ENCODE data around the gene EGFL8. TPM values are rescaled to one million over a fixed set of nuclear protein-coding genes. Genes with fewer than 3 reads are reported as not detected.

The EGFL8 gene
- total and polyA plus RNA-seq, 9 of the 15 experiments (the other 6 are each of a cell fraction or from before 2014, with no cell fraction given): 2.2 to 47.4 (median 14.2) TPM

DNA sequence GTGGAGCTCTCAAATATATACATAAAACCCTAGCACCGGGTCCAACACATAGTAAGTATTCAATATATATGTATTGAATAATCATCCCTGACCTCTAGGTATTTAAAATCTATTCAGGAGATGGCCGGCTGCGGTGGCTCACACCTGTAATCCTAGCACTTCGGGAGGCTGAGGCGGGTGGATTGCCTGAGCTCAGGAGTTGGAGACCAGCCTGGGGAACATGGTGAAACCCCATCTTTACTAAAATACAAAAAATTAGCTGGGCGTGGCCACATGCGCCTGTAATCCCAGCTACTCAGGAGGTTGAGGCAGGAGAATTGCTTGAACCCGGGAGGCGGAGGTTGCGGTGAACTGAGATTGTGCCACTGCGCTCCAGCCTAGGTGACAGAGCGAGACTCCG is 28.7 kb downstream of the EGFL8 start (continued):
- TF ChIP-seq ZNF589 (CRISPR knock-in tag; IDR thresholded peaks at IDR 0.05; ENCODE audit: low read depth): peak; percentile 70; the same call in 1 of the 2 replicates

DNA sequence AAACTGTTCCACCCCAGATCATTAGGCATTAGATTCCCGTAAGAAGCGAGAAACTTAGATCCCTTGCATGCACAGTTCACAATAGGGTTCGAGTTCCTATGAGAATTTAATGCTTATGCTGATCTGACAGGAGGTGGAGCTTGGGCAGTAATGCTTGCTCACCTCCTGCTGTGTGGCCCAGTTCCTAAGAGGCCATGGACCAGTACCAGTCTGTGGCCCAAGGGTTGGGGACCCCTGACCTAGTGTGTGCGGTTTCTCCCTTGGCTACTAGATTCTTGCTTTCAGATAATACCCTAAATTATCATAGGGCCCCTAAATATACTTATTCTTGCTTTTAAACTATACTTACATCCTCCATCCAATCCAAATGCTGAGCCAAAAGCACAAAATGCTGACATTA is 30.0 kb downstream of the EGFL8 start:
- ChIA-PET POLR2A (interaction anchor here (1.0 to 2.1 kb wide), 4 partner anchors 15 to 112 kb away, joined by 3 to 23 read pairs (median 6); partner anchors contain the start of genes FKBPL and RNF5), CTCF (ENCODE audit: low intra/inter-chr PET ratio) (interaction anchor here (0.6 to 1.1 kb wide), 3 partner anchors 19 to 77 kb away, joined by 3 to 6 read pairs (median 3); no protein-coding TSS in a partner anchor)
- intact Hi-C loops (cut with micrococcal nuclease): loop anchor here (2.0 to 10.0 kb wide), 2 partner anchors 26 to 290 kb away; partner anchors contain the start of gene ZBTB12
- no peak overlapping the region for H2AFZ ChIP-seq (ENCODE audit: low read depth, low read length)
- H3K9me1 ChIP-seq (ENCODE audit: control insufficient read depth, insufficient read depth, low read length): no peaks in the 10 kb centered on the region
- H3K36me3 ChIP-seq (ENCODE audit: control insufficient read depth, insufficient read depth, low read length): no peaks in the 10 kb centered on the region; the same call in 2 of the 3 replicates
- WGBS (ENCODE audit: insufficient coverage, low coverage, missing lambda C conversion rate): 77% methylated on average over 4 of the region's 4 CpGs
- DNase-seq (ENCODE audit: extremely low read depth in 1 of 4, low spot score in 3 of 4) (peak in 1 of 4 experiments; percentile 18), ATAC-seq (no peak), FAIRE-seq (peak; percentile 59)
- peaks cover 40% of the 10 kb centered on the region for H3K79me2 ChIP-seq (ENCODE audit: control insufficient read depth, insufficient read depth, low read length)
- no peaks in the 10 kb centered on the region for H4K20me1 ChIP-seq (replicated peaks; ENCODE audit: control insufficient read depth, insufficient read depth, low read length)
- no peak overlapping the region for H3K4me3 ChIP-seq
- H3K4me2 ChIP-seq (ENCODE audit: insufficient read depth, low read length): peak overlapping the region; percentile 89; the same call in 1 of the 2 replicates
- no TSS peak for BruUV-seq (replicated peaks)
- in situ Hi-C loops (cut with MboI): no loop called here
- H3K27me3 ChIP-seq (ENCODE audit: control insufficient read depth in 2 of 2, insufficient read depth in 2 of 2, low read length in 2 of 2): no peaks in the 10 kb centered on the region
- H3K9me3 ChIP-seq (replicated peaks; ENCODE audit: control insufficient read depth, insufficient read depth, low read depth, low read length): no peaks in the 10 kb centered on the region
- no peak overlapping the region for H3K27ac ChIP-seq (ENCODE audit: extremely low read depth, low read depth, low read length)
- H3K9ac ChIP-seq (ENCODE audit: insufficient read depth in 1 of 2, low read depth in 2 of 2, low read length in 2 of 2): peak overlapping the region in 1 of 2 experiments; percentile 75; a peak in 2 of 4 replicates
- peaks cover 63 to 66% of the 10 kb centered on the region in 2 experiments for H3K4me1 ChIP-seq (replicated peaks in 1 of 2; ENCODE audit: control insufficient read depth in 2 of 2, insufficient read depth in 2 of 2, low read length in 2 of 2)
- TF ChIP-seq KLF6 (CRISPR knock-in tag; IDR thresholded peaks at IDR 0.05; ENCODE audit: borderline replicate concordance) (no peak), NFIC (IDR thresholded peaks at IDR 0.05) (no peak), ZNF232 (CRISPR knock-in tag; IDR thresholded peaks at IDR 0.05) (no peak), ZNF444 (CRISPR knock-in tag; IDR thresholded peaks at IDR 0.05) (no peak), NRF1 (conservative IDR thresholded peaks at IDR 0.05 in 1 of 2, IDR thresholded peaks at IDR 0.05 in 1 of 2) (no peak), NFATC3 (IDR thresholded peaks at IDR 0.05) (no peak), ZNF282 (CRISPR knock-in tag; IDR thresholded peaks at IDR 0.05) (no peak), FOXA3 (CRISPR knock-in tag; conservative IDR thresholded peaks at IDR 0.05 in 1 of 2, IDR thresholded peaks at IDR 0.05 in 1 of 2) (no peak), PHTF2 (CRISPR knock-in tag; IDR thresholded peaks at IDR 0.05) (no peak), CC2D1A (IDR thresholded peaks at IDR 0.05) (no peak), ZC3H8 (IDR thresholded peaks at IDR 0.05) (no peak), PTBP1 (IDR thresholded peaks at IDR 0.05; ENCODE audit: low read depth, low read length) (no peak)
- TF ChIP-seq, protein P1, sequence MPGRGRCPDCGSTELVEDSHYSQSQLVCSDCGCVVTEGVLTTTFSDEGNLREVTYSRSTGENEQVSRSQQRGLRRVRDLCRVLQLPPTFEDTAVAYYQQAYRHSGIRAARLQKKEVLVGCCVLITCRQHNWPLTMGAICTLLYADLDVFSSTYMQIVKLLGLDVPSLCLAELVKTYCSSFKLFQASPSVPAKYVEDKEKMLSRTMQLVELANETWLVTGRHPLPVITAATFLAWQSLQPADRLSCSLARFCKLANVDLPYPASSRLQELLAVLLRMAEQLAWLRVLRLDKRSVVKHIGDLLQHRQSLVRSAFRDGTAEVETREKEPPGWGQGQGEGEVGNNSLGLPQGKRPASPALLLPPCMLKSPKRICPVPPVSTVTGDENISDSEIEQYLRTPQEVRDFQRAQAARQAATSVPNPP (IDR thresholded peaks at IDR 0.05; ENCODE audit: borderline replicate concordance, insufficient read depth, insufficient read length): no peak
- TF ChIP-seq, protein P2, sequence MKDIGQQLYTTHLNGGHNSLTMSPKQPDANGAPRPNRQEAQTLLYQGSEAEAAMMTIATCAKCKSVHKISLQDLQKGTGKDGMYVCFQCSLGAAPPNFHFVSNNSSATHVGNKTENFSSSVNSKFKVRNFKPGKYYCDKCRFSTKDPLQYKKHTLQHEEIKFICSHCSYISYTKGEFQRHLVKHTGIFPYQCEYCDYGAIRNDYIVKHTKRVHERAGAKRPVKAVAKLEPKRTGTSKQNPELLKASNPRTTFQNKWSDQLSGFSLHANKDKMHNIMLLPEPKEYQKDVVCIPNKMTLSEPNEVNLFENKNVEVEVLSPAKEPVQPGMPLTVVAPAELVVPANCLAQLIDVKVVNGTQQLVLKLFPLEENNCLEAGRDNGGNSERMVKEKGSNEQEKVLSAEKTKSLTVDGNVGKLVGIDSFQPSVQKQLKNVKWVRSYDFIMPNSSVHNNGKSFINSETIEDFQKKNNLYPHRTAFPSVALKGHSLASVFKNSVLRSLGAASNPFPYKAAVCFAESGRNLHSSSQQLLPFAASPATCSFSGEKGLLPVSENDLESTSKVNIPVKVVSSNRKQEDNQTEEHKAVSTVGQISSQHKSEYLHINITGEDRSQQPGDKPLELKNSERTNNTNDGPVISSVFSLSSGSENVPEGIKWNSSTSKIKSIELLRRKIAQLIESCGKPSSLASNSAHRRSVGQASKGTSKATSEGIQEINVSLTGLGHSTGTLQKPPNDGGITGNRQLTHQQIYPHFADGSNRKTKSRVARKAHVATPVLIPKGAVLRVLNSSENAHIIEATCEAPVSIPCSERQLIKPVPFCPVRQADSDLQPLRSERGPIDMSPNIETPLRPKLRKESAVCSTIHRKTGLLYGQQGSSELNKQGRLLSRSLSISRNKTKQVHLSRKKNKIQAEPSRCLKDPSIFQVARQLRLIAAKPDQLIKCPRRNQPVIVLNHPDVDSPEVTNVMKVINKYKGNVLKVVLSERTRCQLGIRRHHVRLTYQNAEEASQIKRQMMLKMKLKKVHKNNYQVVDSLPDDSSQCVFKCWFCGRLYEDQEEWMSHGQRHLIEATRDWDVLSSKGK (CRISPR knock-in tag; IDR thresholded peaks at IDR 0.05): no peak
- TF ChIP-seq, protein P3, sequence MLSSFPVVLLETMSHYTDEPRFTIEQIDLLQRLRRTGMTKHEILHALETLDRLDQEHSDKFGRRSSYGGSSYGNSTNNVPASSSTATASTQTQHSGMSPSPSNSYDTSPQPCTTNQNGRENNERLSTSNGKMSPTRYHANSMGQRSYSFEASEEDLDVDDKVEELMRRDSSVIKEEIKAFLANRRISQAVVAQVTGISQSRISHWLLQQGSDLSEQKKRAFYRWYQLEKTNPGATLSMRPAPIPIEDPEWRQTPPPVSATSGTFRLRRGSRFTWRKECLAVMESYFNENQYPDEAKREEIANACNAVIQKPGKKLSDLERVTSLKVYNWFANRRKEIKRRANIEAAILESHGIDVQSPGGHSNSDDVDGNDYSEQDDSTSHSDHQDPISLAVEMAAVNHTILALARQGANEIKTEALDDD (IDR thresholded peaks at IDR 0.05): no peak

Measured in K562 (cell line).